GM12875 (cell line): ENCODE results near the gene PDE1C.

Source experiments
- H3K4me3 ChIP-seq: one replicate; pipeline ENCODE4 v1.5.1; 2011; ENCODE audit warnings: low read depth, low read length, control low read depth
- CTCF ChIP-seq: IDR thresholded peaks from 2 replicates; pipeline ENCODE4 v1.5.1; 2011; ENCODE audit warnings: low read depth, mild to moderate bottlenecking, control low read depth, inconsistent platforms, low read length, moderate library complexity, borderline replicate concordance; ENCODE audit not compliant: insufficient read depth

PDE1C gene

DNA sequence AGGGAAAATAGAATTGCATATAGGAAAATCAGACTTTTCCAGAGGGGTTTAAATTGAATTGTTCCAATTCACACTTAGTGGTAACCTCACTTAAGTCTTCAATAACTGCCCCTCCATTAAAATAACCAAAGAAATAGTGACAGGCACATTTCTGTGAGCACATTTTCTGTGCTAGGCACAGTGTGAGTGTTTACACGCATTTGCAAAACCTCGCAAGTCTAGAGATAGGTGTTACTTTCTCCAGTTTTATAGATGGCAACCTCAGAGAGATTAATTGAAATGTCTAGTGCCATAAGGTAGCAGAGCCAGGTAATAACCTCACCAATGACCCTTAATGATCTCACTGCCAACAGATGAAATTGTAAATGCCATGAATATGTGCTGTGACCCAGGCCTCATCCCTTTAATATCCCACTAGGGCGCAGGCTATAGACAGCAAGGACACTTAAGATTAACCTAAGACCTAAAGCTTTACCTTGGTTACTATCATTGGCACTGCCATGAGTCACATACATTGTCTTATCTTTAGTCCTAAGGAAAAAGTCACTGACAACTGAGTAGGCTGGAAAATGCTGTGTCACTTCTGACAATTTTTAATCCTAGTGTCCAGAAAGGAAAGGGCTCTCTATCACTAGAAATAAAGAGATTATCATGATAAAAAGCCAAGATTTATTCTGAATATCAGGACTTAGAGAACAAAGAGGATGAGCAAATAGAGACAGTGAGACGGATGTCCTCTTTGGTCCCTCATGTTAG is 195.4 kb downstream of the PDE1C start:
- no peak overlapping the region for H3K4me3 ChIP-seq
- no peak for TF ChIP-seq CTCF

- no peak overlapping the region for H3K4me3 ChIP-seq
- TF ChIP-seq CTCF, result no peak
Measured at GRCh38 chr7:31873816-31874597, 196.2 kb downstream of the PDE1C start.

GRCh38 chr7:31872545-31873370 is 197.4 kb downstream of the PDE1C start:
- H3K4me3 ChIP-seq, result no peak overlapping the region
- TF ChIP-seq CTCF, result no peak

- no peak overlapping the region for H3K4me3 ChIP-seq
- TF ChIP-seq CTCF, result no peak
Measured at GRCh38 chr7:31864646-31865045, 205.6 kb downstream of the PDE1C start.

DNA sequence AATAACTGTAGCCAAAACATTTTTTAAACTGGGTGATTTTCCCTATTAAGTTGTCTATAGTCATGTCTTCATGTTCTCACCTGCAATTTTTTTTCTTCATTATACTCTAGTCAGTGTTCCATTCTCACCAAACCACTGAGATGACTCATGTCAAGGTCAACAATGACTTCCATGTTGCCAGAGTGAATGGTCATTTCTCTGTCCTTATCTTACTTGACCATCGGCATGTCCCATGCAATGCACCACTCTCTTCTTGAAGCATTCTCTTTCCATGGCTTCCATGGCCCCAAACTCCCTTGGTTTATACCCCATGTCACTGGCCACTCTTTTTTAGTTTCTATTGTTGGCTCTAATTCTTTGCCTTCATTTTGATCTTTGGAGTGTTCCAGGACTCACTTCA is 209.3 kb downstream of the PDE1C start:
- no peak overlapping the region for H3K4me3 ChIP-seq
- no peak for TF ChIP-seq CTCF

- no peak for TF ChIP-seq CTCF
- no peak overlapping the region for H3K4me3 ChIP-seq
Measured at GRCh38 chr7:31858055-31858454, 212.2 kb downstream of the PDE1C start.

- no peak overlapping the region for H3K4me3 ChIP-seq
- TF ChIP-seq CTCF, result no peak
Measured at GRCh38 chr7:31857172-31857571, 213.0 kb downstream of the PDE1C start.
